K562 (cell line): ENCODE data around the gene AREL1.

Experiments used
- EZH2 ChIP-seq: IDR thresholded peaks from 2 replicates; pipeline ENCODE4 v1.6.1; 2012; ENCODE audit warnings: low read depth, mild to moderate bottlenecking, inconsistent platforms, low read length, borderline replicate concordance
- GABPA ChIP-seq: fragments of 200-800 bp; sonication (Bioruptor generic); conservative IDR thresholded peaks from 2 replicates; pipeline ENCODE4 v1.6.1; 2016; ENCODE audit warnings: low read depth, missing genetic modification characterization, missing compliant biosample characterization
- HNRNPUL1 ChIP-seq: fragments of 200-400 bp; formaldehyde crosslinking; IDR thresholded peaks from 2 replicates; pipeline ENCODE4 v1.6.1; 2017; ENCODE audit warnings: low read length
- IRF2 ChIP-seq: sonication (generic); formaldehyde crosslinking; IDR thresholded peaks from 2 replicates; pipeline ENCODE4 v1.8.1; 2022; ENCODE audit warnings: mild to moderate bottlenecking, missing genetic modification reagents
- POLR2A ChIP-seq: fragments of 450-650 bp; conservative IDR thresholded peaks from 2 replicates; pipeline ENCODE4 v1.6.1; 2016
- POLR2AphosphoS5 ChIP-seq: IDR thresholded peaks from 2 replicates; pipeline ENCODE4 v1.6.1; 2011; ENCODE audit warnings: mild to moderate bottlenecking, low read depth, low read length, moderate library complexity; ENCODE audit not compliant: control insufficient read depth, insufficient read depth
- SREBF1 ChIP-seq: fragments of 150-350 bp; IDR thresholded peaks from 2 replicates; pipeline ENCODE4 v1.6.1; 2014; ENCODE audit warnings: antibody characterized with exemption, low read depth, low read length, borderline replicate concordance
- SRF ChIP-seq, 2 experiments: fragments of 250-450, 450-650 bp in 1 of 2; sonication (Bioruptor Pico) in 1 of 2; sonication (generic) in 1 of 2; formaldehyde crosslinking; IDR thresholded peaks; 2 replicates each; pipeline versions ENCODE4 v1.5.0 to v1.5.1; 2020 to 2022; ENCODE audit warnings: mild to moderate bottlenecking in 1 of 2, missing genetic modification reagents in 1 of 2
- ZNF274 ChIP-seq: IDR thresholded peaks from 2 replicates; pipeline ENCODE4 v1.6.1; 2011; ENCODE audit warnings: low read depth, mild to moderate bottlenecking, low read length, moderate library complexity, borderline replicate concordance
- ZNF583 ChIP-seq: fragments of 250-450 bp; sonication (Bioruptor Pico); IDR thresholded peaks from 2 replicates; pipeline ENCODE4 v1.4.0; 2020
- TF ChIP-seq, protein P1 (sequence below), 2 experiments: IDR thresholded peaks; 2 replicates each; pipeline ENCODE4 v1.6.1; 2012; ENCODE audit warnings: improper control_type of control experiment in 2 of 2, low read depth in 2 of 2, low read length in 2 of 2, borderline replicate concordance in 1 of 2
- TF ChIP-seq, protein P2 (sequence below), 3 experiments: IDR thresholded peaks in 2 of 3; conservative IDR thresholded peaks in 1 of 3; 2 replicates each; pipeline ENCODE4 v1.5.1; 2011 to 2012; ENCODE audit warnings: low read length in 3 of 3, mild to moderate bottlenecking in 3 of 3, control low read depth in 2 of 3, improper control_type of control experiment in 1 of 3, inconsistent platforms in 1 of 3, low read depth in 1 of 3, mixed read lengths in 1 of 3, moderate library complexity in 1 of 3; ENCODE audit not compliant: insufficient read depth in 2 of 3
- TF ChIP-seq, protein P3 (sequence below): sonication (generic); formaldehyde crosslinking; IDR thresholded peaks from 2 replicates; pipeline ENCODE4 v1.8.1; 2022; ENCODE audit warnings: missing genetic modification reagents

DNA sequence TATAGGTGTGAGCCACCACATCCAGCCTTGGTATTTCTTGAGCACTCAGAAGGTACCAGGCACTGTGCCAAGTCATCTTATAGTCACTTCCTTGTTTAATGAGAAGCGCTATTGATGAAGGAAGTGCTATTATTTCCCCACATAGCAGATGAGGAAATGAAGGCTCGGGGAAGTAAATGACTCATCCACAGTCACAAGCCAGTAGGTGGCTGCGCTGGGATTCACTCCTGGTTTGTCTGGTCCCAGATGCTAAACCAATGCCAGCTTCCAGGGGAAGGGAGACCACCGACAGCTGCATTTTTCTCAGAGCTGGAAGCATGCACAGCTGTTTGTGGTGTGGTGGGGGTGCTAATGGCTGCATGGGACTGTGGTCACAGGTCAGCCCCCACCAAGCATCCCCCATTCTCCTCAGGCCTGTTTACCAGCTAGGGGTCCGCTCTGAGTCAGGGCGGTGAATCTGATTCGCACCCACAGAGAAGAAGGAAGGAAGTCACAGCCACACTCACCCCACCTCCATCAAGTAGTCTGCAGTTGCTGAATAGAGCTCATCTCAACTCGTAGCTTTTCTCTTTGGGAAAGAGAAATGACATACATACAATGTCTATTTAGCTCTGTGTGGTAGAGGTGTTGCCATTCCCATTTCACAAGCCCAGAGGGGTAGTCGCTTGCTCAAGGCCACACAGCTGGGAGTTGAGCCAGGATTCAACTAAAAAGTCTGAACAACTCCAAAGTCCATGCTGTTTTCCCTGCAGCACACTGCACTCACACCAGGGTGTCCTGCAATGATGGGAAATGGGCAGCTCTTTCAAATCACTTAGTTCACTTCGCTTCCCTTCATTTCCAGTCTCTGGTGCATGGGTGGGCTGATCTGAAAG lies 94.6 kb downstream of the AREL1 start:
- TF ChIP-seq POLR2AphosphoS5 (no peak), HNRNPUL1 (no peak), EZH2 (no peak), ZNF274 (no peak), SREBF1 (no peak), POLR2A (no peak), IRF2 (CRISPR knock-in tag) (no peak), ZNF583 (CRISPR knock-in tag) (no peak), GABPA (tag) (no peak), SRF (CRISPR knock-in tag; IDR thresholded peaks at IDR 0.05) (no peak)
- TF ChIP-seq, protein P1, sequence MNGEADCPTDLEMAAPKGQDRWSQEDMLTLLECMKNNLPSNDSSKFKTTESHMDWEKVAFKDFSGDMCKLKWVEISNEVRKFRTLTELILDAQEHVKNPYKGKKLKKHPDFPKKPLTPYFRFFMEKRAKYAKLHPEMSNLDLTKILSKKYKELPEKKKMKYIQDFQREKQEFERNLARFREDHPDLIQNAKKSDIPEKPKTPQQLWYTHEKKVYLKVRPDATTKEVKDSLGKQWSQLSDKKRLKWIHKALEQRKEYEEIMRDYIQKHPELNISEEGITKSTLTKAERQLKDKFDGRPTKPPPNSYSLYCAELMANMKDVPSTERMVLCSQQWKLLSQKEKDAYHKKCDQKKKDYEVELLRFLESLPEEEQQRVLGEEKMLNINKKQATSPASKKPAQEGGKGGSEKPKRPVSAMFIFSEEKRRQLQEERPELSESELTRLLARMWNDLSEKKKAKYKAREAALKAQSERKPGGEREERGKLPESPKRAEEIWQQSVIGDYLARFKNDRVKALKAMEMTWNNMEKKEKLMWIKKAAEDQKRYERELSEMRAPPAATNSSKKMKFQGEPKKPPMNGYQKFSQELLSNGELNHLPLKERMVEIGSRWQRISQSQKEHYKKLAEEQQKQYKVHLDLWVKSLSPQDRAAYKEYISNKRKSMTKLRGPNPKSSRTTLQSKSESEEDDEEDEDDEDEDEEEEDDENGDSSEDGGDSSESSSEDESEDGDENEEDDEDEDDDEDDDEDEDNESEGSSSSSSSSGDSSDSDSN (IDR thresholded peaks at IDR 0.05; ENCODE audit: borderline replicate concordance in 1 of 2, low read depth in 2 of 2, low read length in 2 of 2): no peak
- TF ChIP-seq, protein P2, sequence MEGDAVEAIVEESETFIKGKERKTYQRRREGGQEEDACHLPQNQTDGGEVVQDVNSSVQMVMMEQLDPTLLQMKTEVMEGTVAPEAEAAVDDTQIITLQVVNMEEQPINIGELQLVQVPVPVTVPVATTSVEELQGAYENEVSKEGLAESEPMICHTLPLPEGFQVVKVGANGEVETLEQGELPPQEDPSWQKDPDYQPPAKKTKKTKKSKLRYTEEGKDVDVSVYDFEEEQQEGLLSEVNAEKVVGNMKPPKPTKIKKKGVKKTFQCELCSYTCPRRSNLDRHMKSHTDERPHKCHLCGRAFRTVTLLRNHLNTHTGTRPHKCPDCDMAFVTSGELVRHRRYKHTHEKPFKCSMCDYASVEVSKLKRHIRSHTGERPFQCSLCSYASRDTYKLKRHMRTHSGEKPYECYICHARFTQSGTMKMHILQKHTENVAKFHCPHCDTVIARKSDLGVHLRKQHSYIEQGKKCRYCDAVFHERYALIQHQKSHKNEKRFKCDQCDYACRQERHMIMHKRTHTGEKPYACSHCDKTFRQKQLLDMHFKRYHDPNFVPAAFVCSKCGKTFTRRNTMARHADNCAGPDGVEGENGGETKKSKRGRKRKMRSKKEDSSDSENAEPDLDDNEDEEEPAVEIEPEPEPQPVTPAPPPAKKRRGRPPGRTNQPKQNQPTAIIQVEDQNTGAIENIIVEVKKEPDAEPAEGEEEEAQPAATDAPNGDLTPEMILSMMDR (IDR thresholded peaks at IDR 0.05 in 2 of 3, conservative IDR thresholded peaks at IDR 0.05 in 1 of 3; ENCODE audit: insufficient read depth in 2 of 3, low read depth in 1 of 3, low read length in 3 of 3): no peak
- TF ChIP-seq, protein P3, sequence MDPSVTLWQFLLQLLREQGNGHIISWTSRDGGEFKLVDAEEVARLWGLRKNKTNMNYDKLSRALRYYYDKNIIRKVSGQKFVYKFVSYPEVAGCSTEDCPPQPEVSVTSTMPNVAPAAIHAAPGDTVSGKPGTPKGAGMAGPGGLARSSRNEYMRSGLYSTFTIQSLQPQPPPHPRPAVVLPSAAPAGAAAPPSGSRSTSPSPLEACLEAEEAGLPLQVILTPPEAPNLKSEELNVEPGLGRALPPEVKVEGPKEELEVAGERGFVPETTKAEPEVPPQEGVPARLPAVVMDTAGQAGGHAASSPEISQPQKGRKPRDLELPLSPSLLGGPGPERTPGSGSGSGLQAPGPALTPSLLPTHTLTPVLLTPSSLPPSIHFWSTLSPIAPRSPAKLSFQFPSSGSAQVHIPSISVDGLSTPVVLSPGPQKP (CRISPR knock-in tag): no peak
